ENCODE data around the gene IL1RN. TPM values are rescaled to one million over a fixed set of nuclear protein-coding genes. Genes with fewer than 3 reads are reported as not detected.
A peak's percentile ranks its signal among the peaks of the same experiment; 100 is the strongest.

IL1RN gene
- total and polyA plus RNA-seq, 10 of the 15 experiments (the other 5 are each of a cell fraction or from before 2014, with no cell fraction given) = 0.04 TPM; not detected in 7

GRCh38 chr2:113178891-113179290 lies 51.5 kb downstream of the IL1RN start:
- in situ Hi-C loops (cut with MboI) = no loop called here
- SMC1A ChIA-PET (ENCODE audit: uncharacterized antibody, unreplicated experiment) = no interaction called here

More at GRCh38 chr2:113178891-113179290, 51.5 kb downstream of the IL1RN start:
- Histone ChIP-seq H4K20me1 (ENCODE audit: control insufficient read depth, insufficient read depth) (peaks cover 25% of the 10 kb centered on the region), H2AFZ (ENCODE audit: control insufficient read depth, low read depth, low read length) (no peak overlapping the region), H3K27ac (ENCODE audit: control insufficient read depth, insufficient read depth) (peak overlapping the region; percentile 35; the same call in 1 of the 2 replicates), H3K4me1 (ENCODE audit: control insufficient read depth, insufficient read depth, low read length) (peaks cover 33% of the 10 kb centered on the region), H3K4me3 (0 out of 2 replicates have a peak overlapping the region, but pooled peaks have one; percentile 4), H3K79me2 (ENCODE audit: control insufficient read depth, insufficient read depth, low read length) (peaks cover 93% of the 10 kb centered on the region), H3K36me3 (ENCODE audit: control insufficient read depth in 2 of 2, insufficient read depth in 2 of 2, low read length in 1 of 2) (peaks cover 16 to 22% of the 10 kb centered on the region in 2 experiments), H3K27me3 (replicated peaks in 1 of 2; ENCODE audit: control insufficient read depth in 2 of 2, insufficient read depth in 2 of 2, low read length in 1 of 2) (no peaks in the 10 kb centered on the region), H3K9ac (ENCODE audit: control insufficient read depth, insufficient read depth, low read length) (peak overlapping the region; percentile 32; the same call in 1 of the 2 replicates), H3K4me2 (ENCODE audit: control insufficient read depth, insufficient read depth) (peak overlapping the region; percentile 70), H3K9me3 (replicated peaks; ENCODE audit: control insufficient read depth, insufficient read depth, low read length) (no peaks in the 10 kb centered on the region)
- intact Hi-C loops (cut with micrococcal nuclease; ENCODE audit: unreplicated experiment) = no loop called here
- ChIA-PET CTCF (interaction anchor here (13.8 kb wide), 1 partner anchor 42 kb away, joined by 195 read pairs; no protein-coding TSS in a partner anchor), POLR2A (no interaction called here), RAD21 (ENCODE audit: unreplicated experiment) (interaction anchor here (1.6 kb wide), 1 partner anchor 41 kb away, joined by 4 read pairs; no protein-coding TSS in a partner anchor)
- no peak for FAIRE-seq
- 44% methylated on average over 4 of the region's 4 CpGs for WGBS (ENCODE audit: insufficient coverage, insufficient replicate concordance, low lambda C conversion rate, missing lambda C conversion rate)
- ATAC-seq = no peak
- no peak for DNase-seq (ENCODE audit: low read depth, low spot score)
- TF ChIP-seq NFXL1 (IDR thresholded peaks at IDR 0.05; ENCODE audit: borderline replicate concordance) (no peak), ZNF217 (IDR thresholded peaks at IDR 0.05) (no peak), ZNF592 (IDR thresholded peaks at IDR 0.05) (no peak), IRF4 (IDR thresholded peaks at IDR 0.05; ENCODE audit: low read depth, low read length) (no peak), E4F1 (IDR thresholded peaks at IDR 0.05; ENCODE audit: borderline replicate concordance, partially characterized antibody) (no peak), ZNF384 (IDR thresholded peaks at IDR 0.05; ENCODE audit: borderline replicate concordance, low read depth, low read length) (no peak), YBX1 (IDR thresholded peaks at IDR 0.05) (no peak)
- no TSS peak for BruUV-seq (replicated peaks)

Data from GM12878 (cell line).